PC-3 (cell line): ENCODE data around the gene AJAP1. TPM values are rescaled to one million over a fixed set of nuclear protein-coding genes. Genes with fewer than 3 reads are reported as not detected.

Experiments used
- ATAC-seq: fragments of 200-7000 bp; cut with Tn5 transposase; 2 replicates; pipeline ENCODE4 v1.9.1; 2020; ENCODE audit warnings: mild to moderate bottlenecking, moderate library complexity
- BruUV-seq: library from RNA; stranded (reverse); fragments of 400-500 nt; replicated peaks from 2 replicates; lab custom pipeline; 2021; lab: Mats Ljungman, UMichigan
- CTCF ChIA-PET: fragments of 300-600 bp; sonication (Branson Sonifier 250); formaldehyde crosslinking; loops from one replicate; lab custom pipeline; 2022; ENCODE audit warnings: antibody characterized with exemption; lab: Charles Lee
- POLR2A ChIA-PET: fragments of 300-600 bp; sonication (Branson Sonifier 250); formaldehyde crosslinking; loops from one replicate; lab custom pipeline; 2022; ENCODE audit warnings: antibody characterized with exemption; ENCODE audit not compliant: unreplicated experiment; lab: Charles Lee
- DNase-seq: peaks from one replicate; pipeline ENCODE4 v3.0.0-alpha.2; 2015
- H2AFZ ChIP-seq: fragments of 300-600 bp; sonication (generic); 2 replicates; pipeline ENCODE4 v1.6.0; 2016; ENCODE audit warnings: antibody characterized with exemption, low read length
- H3F3A ChIP-seq: fragments of 300-600 bp; sonication (generic); one replicate; pipeline ENCODE4 v1.6.0; 2017; ENCODE audit warnings: antibody characterized with exemption, low read length, control low read depth, mild to moderate bottlenecking; ENCODE audit not compliant: unreplicated experiment
- H3K27ac ChIP-seq: fragments of 300-600 bp; sonication (generic); 2 replicates; pipeline ENCODE4 v1.5.1; 2016; ENCODE audit warnings: mild to moderate bottlenecking, low read length
- H3K27me3 ChIP-seq: fragments of 300-600 bp; sonication (generic); 2 replicates; pipeline ENCODE4 v1.6.1; 2016; ENCODE audit warnings: low read length, mixed read lengths
- H3K36me3 ChIP-seq: fragments of 300-600 bp; sonication (generic); 2 replicates; pipeline ENCODE4 v1.6.1; 2016; ENCODE audit warnings: low read depth, mixed run types, low read length, mixed read lengths
- H3K4me1 ChIP-seq: fragments of 300-600 bp; sonication (generic); 2 replicates; pipeline ENCODE4 v1.5.1; 2016; ENCODE audit warnings: low read length; ENCODE audit not compliant: insufficient read depth
- H3K4me2 ChIP-seq: fragments of 300-600 bp; sonication (generic); 2 replicates; pipeline ENCODE4 v1.6.0; 2016; ENCODE audit warnings: low read length
- H3K4me3 ChIP-seq: fragments of 300-600 bp; sonication (generic); 2 replicates; pipeline ENCODE4 v1.5.1; 2016; ENCODE audit warnings: mild to moderate bottlenecking, low read length, mixed read lengths
- H3K79me2 ChIP-seq: fragments of 300-600 bp; sonication (generic); 2 replicates; pipeline ENCODE4 v1.6.1; 2017; ENCODE audit warnings: low read length, mixed read lengths
- H3K9ac ChIP-seq: fragments of 300-600 bp; sonication (generic); 2 replicates; pipeline ENCODE4 v1.6.0; 2016; ENCODE audit warnings: mild to moderate bottlenecking, low read length
- H3K9me2 ChIP-seq: fragments of 300-600 bp; sonication (generic); replicated peaks from 2 replicates; pipeline ENCODE4 v1.6.1; 2016; ENCODE audit warnings: mixed run types, low read length, mixed read lengths
- H3K9me3 ChIP-seq: fragments of 300-600 bp; sonication (generic); 2 replicates; pipeline ENCODE4 v1.6.1; 2016; ENCODE audit warnings: low read length, mixed read lengths
- H4K20me1 ChIP-seq: fragments of 300-600 bp; sonication (generic); 2 replicates; pipeline ENCODE4 v1.6.1; 2016; ENCODE audit warnings: low read length, mixed read lengths
- EZH2 ChIP-seq: fragments of 300-600 bp; sonication (generic); IDR thresholded peaks from one replicate; pipeline ENCODE4 v1.6.1; 2017; ENCODE audit warnings: antibody characterized with exemption, mild to moderate bottlenecking, low read length; ENCODE audit not compliant: unreplicated experiment
- EZH2phosphoT487 ChIP-seq: fragments of 300-600 bp; sonication (generic); IDR thresholded peaks from 2 replicates; pipeline ENCODE4 v1.6.1; 2018; ENCODE audit warnings: mild to moderate bottlenecking, antibody characterized with exemption, low read length, borderline replicate concordance
- intact Hi-C: fragments of 100-400 bp; cut with micrococcal nuclease; formaldehyde crosslinking; loops from 2 replicates; pipeline ENCODE4 v1.9.0; 2023
- total RNA-seq: library from RNA; depleted of rRNA; stranded (reverse); fragments of >200 nt; gene quantifications from 2 replicates; pipeline ENCODE4 v1.2.3, GENCODE V29; 2014
- TF ChIP-seq, protein P1 (sequence below): fragments of 300-600 bp; sonication (generic); conservative IDR thresholded peaks from 2 replicates; pipeline ENCODE4 v1.5.1; 2017; ENCODE audit warnings: antibody characterized with exemption, low read depth, mild to moderate bottlenecking, low read length

Gene AJAP1
- total RNA-seq, 1 experiment from 2014 or later, result not detected

DNA sequence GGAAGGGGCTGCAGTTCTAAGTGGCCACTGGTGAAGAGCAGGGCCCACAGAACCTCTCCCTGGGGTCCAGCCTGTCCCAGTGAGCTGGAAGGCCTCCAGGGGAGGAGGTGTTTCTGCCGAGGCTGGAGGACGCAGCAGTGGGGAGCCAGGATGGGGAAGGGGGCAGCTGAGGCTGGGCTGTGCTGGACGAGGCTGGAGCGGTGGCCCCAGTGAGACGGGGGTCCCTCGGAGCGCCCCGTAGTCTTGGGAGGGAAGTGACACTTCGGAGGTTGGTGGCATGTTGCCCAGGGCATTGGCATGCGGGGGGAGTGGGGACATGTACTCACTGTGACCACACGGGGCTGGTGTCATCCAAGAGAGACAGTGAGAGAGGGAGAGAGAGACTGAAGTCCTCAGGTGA is 33.5 kb downstream of the AJAP1 start:
- POLR2A ChIA-PET, result no interaction called here
- peaks cover 14% of the 10 kb centered on the region for H3K9me3 ChIP-seq
- H3F3A ChIP-seq, result no peaks in the 10 kb centered on the region
- no peaks in the 10 kb centered on the region for H3K9me2 ChIP-seq
- no peak overlapping the region for H2AFZ ChIP-seq
- H3K27me3 ChIP-seq, result no peaks in the 10 kb centered on the region
- no peak for DNase-seq
- H3K9ac ChIP-seq, result no peak overlapping the region
- H3K36me3 ChIP-seq, result no peaks in the 10 kb centered on the region
- no peak overlapping the region for H3K4me2 ChIP-seq
- CTCF ChIA-PET, result no interaction called here
- no peaks in the 10 kb centered on the region for H3K79me2 ChIP-seq
- no TSS peak for BruUV-seq
- no peaks in the 10 kb centered on the region for H4K20me1 ChIP-seq
- TF ChIP-seq EZH2 (no peak), EZH2phosphoT487 (no peak)
- TF ChIP-seq, protein P1, sequence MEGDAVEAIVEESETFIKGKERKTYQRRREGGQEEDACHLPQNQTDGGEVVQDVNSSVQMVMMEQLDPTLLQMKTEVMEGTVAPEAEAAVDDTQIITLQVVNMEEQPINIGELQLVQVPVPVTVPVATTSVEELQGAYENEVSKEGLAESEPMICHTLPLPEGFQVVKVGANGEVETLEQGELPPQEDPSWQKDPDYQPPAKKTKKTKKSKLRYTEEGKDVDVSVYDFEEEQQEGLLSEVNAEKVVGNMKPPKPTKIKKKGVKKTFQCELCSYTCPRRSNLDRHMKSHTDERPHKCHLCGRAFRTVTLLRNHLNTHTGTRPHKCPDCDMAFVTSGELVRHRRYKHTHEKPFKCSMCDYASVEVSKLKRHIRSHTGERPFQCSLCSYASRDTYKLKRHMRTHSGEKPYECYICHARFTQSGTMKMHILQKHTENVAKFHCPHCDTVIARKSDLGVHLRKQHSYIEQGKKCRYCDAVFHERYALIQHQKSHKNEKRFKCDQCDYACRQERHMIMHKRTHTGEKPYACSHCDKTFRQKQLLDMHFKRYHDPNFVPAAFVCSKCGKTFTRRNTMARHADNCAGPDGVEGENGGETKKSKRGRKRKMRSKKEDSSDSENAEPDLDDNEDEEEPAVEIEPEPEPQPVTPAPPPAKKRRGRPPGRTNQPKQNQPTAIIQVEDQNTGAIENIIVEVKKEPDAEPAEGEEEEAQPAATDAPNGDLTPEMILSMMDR, result no peak
- H3K4me3 ChIP-seq, result no peak overlapping the region
- no peaks in the 10 kb centered on the region for H3K4me1 ChIP-seq
- H3K27ac ChIP-seq, result no peak overlapping the region
- intact Hi-C loops, result no loop called here
- ATAC-seq, result no peak

GRCh38 chr1:4689271-4689935 is 35.0 kb downstream of the AJAP1 start:
- POLR2A ChIA-PET, result no interaction called here
- no peak overlapping the region for H3K9ac ChIP-seq
- TF ChIP-seq, protein P1, result no peak
- TF ChIP-seq EZH2, result no peak
- TF ChIP-seq EZH2phosphoT487, result no peak
- no peak overlapping the region for H2AFZ ChIP-seq
- no peaks in the 10 kb centered on the region for H4K20me1 ChIP-seq
- peaks cover 14% of the 10 kb centered on the region for H3K9me3 ChIP-seq
- no peak overlapping the region for H3K27ac ChIP-seq
- no peaks in the 10 kb centered on the region for H3K36me3 ChIP-seq
- no peaks in the 10 kb centered on the region for H3F3A ChIP-seq
- H3K9me2 ChIP-seq, result no peaks in the 10 kb centered on the region
- DNase-seq (no peak), ATAC-seq (no peak)
- H3K4me2 ChIP-seq, result no peak overlapping the region
- BruUV-seq, result no TSS peak
- no peaks in the 10 kb centered on the region for H3K79me2 ChIP-seq
- no peaks in the 10 kb centered on the region for H3K4me1 ChIP-seq
- peaks cover under 1% of the 10 kb centered on the region; the same call in 1 of the 2 replicates for H3K27me3 ChIP-seq
- CTCF ChIA-PET, result no interaction called here
- intact Hi-C loops, result no loop called here
- no peak overlapping the region for H3K4me3 ChIP-seq

GRCh38 chr1:4689941-4690635 is 35.7 kb downstream of the AJAP1 start:
- H2AFZ ChIP-seq, result no peak overlapping the region
- no peaks in the 10 kb centered on the region for H4K20me1 ChIP-seq
- no peak overlapping the region for H3K9ac ChIP-seq
- H3K9me3 ChIP-seq, result peaks cover 14% of the 10 kb centered on the region
- CTCF ChIA-PET, result no interaction called here
- H3K27me3 ChIP-seq, result peaks cover 3% of the 10 kb centered on the region; the same call in 1 of the 2 replicates
- no peaks in the 10 kb centered on the region for H3K9me2 ChIP-seq
- DNase-seq (no peak), ATAC-seq (no peak)
- no peaks in the 10 kb centered on the region for H3K4me1 ChIP-seq
- H3K79me2 ChIP-seq, result no peaks in the 10 kb centered on the region
- no peaks in the 10 kb centered on the region for H3F3A ChIP-seq
- H3K27ac ChIP-seq, result no peak overlapping the region
- no peak overlapping the region for H3K4me3 ChIP-seq
- POLR2A ChIA-PET, result no interaction called here
- intact Hi-C loops, result no loop called here
- no peak overlapping the region for H3K4me2 ChIP-seq
- BruUV-seq, result no TSS peak
- no peak for TF ChIP-seq EZH2phosphoT487
- TF ChIP-seq EZH2, result no peak
- TF ChIP-seq, protein P1, result no peak
- H3K36me3 ChIP-seq, result no peaks in the 10 kb centered on the region
